Right lobe of liver (tissue), 4 donors: ENCODE results near the gene VCAM1.

Experiments
- CTCF ChIP-seq, 4 donors: fragments of 200-600 bp in 3 of 4; fragments of 450-650 bp in 1 of 4; IDR thresholded peaks; one replicate each; pipeline versions ENCODE4 v1.5.1 to v1.8.0; 2016 to 2022; ENCODE audit warnings: antibody characterized with exemption in 4 of 4, mild to moderate bottlenecking in 2 of 4
- POLR2A ChIP-seq: fragments of 450-650 bp; IDR thresholded peaks from one replicate; pipeline ENCODE4 v1.6.1; 2017; ENCODE audit warnings: antibody characterized with exemption, mild to moderate bottlenecking
- donor health status: DM: no; HTN: no; CAD: no.
- donor health status: DM: no; HTN: no; CAD: no.
- donor health status: DM: no; HTN: yes; CAD: no.

- TF ChIP-seq CTCF (IDR thresholded peaks at IDR 0.05) (no peak), POLR2A (no peak)
These were observed 28.2 kb downstream of the VCAM1 start for GRCh38 chr1:100747771-100748170.
